GM19238 (cell line): ENCODE measurements around the gene ERC2.

Experiments
- DNase-seq: peaks from one replicate; pipeline ENCODE4 v3.0.0; 2011; ENCODE audit warnings: low spot score; ENCODE audit not compliant: insufficient read length

The ERC2 gene

GRCh38 chr3:55597641-55598040 is 870.6 kb downstream of the ERC2 start:
- no peak for DNase-seq

GRCh38 chr3:55596212-55596611 is 872.1 kb downstream of the ERC2 start:
- no peak for DNase-seq

- no peak for DNase-seq
These were observed 872.8 kb downstream of the ERC2 start for GRCh38 chr3:55595420-55595819.

- no peak for DNase-seq
These were observed 875.7 kb downstream of the ERC2 start for GRCh38 chr3:55592572-55592971.

GRCh38 chr3:55591888-55592287 is 876.4 kb downstream of the ERC2 start:
- DNase-seq = no peak

- no peak for DNase-seq
These were observed 880.0 kb downstream of the ERC2 start for GRCh38 chr3:55588146-55588765.

GRCh38 chr3:55585856-55586255 is 882.4 kb downstream of the ERC2 start:
- no peak for DNase-seq

- DNase-seq = no peak
These were observed 883.4 kb downstream of the ERC2 start for GRCh38 chr3:55584716-55585368.

GRCh38 chr3:55584030-55584429 is 884.2 kb downstream of the ERC2 start:
- DNase-seq = no peak

GRCh38 chr3:55583475-55583874 is 884.8 kb downstream of the ERC2 start:
- no peak for DNase-seq

GRCh38 chr3:55579496-55579895 is 888.8 kb downstream of the ERC2 start:
- DNase-seq = no peak

GRCh38 chr3:55576621-55577388 is 891.5 kb downstream of the ERC2 start:
- no peak for DNase-seq

- no peak for DNase-seq
These were observed 893.6 kb downstream of the ERC2 start for GRCh38 chr3:55574671-55575070.

- no peak for DNase-seq
These were observed 895.5 kb downstream of the ERC2 start for GRCh38 chr3:55572816-55573215.

- no peak for DNase-seq
These were observed 896.4 kb downstream of the ERC2 start for GRCh38 chr3:55571913-55572312.

GRCh38 chr3:55571216-55571813 is 897.0 kb downstream of the ERC2 start:
- DNase-seq = no peak

- no peak for DNase-seq
These were observed 898.0 kb downstream of the ERC2 start for GRCh38 chr3:55570271-55570711.

- no peak for DNase-seq
These were observed 899.2 kb downstream of the ERC2 start for GRCh38 chr3:55569033-55569599.

GRCh38 chr3:55567615-55568014 is 900.7 kb downstream of the ERC2 start:
- no peak for DNase-seq

- DNase-seq = no peak
These were observed 901.1 kb downstream of the ERC2 start for GRCh38 chr3:55567121-55567520.

- DNase-seq = no peak
These were observed 902.7 kb downstream of the ERC2 start for GRCh38 chr3:55565521-55565920.

- no peak for DNase-seq
These were observed 903.5 kb downstream of the ERC2 start for GRCh38 chr3:55564726-55565125.
